ENCODE measurements around the gene PROSER3.
"Not testable (repeated sequence)": the region's sequence is repeated elsewhere in the genome, so short reads cannot be mapped to it uniquely, and the experiment has no call there.

The PROSER3 gene

DNA sequence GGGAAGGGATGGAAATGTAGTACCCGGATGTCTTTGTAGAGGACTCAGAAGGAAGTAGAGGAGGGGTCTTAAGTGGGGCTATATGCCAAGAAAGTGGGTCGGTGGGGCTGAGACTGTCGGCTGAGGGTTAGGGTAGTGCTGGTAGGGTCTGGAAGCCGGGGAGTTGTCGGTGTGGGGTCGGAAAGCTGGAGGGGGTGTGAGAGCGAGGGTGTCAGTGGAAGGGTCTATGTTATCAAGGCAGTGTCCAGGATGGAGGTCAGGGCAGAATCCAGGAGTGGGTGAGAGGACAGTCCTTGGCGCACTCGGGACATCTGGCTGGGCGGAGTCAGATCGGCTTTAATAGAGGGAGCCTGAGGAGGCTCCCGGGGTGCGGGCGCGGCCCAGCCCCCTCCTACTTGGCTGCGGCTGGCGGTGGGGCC is 2.8 kb upstream of the PROSER3 start:
- no peak for DNase-seq (ENCODE audit: low read depth)

DNA sequence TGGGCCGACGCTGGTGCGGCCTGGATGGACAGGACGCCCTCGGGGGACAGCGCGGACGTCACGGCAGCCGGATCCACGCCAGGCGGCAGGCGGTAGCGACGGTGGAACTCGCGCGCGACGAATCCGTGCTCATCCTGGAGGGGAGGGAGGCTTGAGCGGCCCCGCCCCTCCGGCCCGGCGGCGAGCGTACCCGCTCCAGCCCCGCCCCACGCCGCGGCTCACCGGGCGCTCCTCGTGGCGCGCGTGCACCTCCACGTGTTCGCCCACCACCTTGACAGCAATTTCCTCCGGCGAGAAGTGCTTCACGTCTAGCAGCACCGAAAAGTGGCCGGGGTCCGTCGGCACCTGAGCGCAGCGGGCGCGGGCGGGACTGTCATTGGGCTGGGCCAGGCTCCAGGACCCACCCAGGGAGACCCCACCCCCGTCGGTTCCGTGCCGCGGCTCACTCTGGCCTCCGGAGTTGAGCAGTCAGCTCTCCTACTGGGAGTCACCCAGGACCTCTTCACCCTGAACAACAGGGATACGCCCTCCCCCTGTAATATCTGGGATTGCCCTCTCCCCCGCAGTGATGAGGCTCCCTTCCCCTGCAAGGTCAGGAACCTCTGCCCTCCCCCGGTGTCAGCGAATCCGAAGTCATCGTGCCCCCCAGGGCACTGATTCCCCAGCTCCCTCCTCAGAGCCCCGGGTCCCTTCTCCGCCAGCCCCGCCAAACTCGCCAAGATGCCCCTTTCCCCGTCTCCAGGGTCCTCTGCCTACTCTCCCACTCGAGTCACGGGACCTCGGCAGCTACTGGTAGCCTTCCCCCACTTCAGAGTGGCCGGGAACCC is 2.2 kb upstream of the PROSER3 start:
- DNase-seq (ENCODE audit: low read depth), result peak; percentile 57

DNA sequence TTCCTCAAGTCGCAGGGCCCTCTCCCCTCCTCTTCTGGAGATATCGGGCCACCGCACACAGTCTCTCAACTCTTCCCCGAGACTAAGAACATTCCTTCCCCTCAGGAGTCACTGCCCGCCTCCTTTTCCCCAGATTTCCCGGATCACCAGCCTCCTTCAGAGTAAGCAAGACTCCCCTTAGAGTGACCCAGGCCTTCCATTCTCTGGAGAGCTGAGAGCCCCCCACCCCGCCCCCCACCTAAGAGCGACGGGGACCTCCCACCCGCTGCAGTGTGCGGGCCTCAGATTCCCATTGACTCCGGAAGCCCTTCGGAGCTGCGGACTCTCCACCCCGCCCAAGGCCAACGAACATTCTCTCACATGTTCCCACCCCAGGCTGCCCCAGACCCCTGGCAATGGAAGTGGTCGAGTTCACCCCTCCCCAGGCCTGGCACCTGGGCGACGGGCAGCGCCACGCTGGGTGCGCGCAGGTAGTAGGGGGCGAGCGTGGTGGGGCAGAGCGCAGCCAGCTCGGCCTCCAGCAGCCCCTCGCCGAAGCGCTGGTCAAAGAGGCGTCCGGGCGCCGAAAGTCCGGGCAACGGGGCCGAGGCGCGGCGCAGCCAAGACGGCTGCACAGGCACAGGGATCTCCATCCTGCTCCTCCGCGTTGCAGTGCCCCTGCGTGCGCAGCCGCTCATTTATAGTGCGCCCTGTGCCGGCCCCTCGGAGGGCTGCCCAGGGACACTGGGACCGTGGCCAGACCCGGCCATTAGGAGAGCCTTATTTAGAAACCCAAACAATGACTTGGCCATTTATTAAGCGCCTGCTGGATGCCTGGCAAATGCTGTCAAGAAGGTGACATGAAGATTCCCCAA is 1.4 kb upstream of the PROSER3 start, which contains the start of gene HSPB6:
TSS of gene HSPB6 (minus strand) at position 653 of the 854 bp plus-strand sequence. CDS start at position 632, 21 bp downstream.
- DNase-seq (ENCODE audit: low read depth), result no peak

DNA sequence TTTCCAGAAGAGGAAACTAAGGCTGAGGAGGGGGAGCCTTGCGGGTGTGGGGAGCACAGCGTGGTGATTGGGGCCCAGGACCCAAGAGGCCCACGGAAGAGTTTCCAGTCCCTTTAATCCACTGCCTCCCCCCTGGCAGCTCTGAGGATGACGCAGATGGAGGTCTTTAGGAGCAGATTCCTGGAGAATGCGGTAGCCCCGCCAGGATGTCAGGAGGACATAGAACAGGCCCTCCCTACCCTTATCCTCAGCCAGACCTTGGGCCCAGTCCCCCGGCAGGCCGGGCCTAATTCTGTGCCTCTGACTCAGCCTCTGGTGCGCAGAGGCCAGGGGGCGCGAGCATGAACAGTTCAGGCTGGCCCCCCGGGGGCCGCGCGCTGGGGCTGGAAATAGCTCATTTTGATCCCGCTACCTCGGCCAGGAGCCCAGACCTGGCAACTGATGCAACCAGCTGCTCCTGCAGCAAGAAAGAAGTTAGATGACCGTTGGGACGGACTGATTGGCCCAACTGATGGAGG is 686 bp upstream of the PROSER3 start:
- DNase-seq (ENCODE audit: low read depth), result no peak

DNA sequence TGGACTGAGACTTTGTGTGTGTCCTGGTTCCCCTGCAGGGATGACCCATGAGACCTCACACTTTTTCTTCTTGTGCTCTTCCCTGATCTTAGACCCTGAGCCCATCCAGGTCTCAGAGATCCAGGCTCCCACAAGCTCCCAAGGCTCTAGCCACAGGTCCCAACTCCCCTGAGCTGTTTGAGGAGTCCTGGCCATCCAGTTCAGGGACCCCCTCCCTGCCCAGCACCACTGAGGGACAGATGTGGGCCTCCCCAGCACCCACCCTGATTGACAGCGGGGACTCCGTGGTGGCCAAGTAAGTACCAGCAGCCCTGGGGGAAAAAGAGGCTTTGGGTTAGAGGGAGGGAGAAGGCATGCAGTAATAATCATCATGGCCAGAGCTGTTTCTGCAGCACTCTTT is 1.7 kb downstream of the PROSER3 start:
- DNase-seq (ENCODE audit: low read depth), result no peak

DNA sequence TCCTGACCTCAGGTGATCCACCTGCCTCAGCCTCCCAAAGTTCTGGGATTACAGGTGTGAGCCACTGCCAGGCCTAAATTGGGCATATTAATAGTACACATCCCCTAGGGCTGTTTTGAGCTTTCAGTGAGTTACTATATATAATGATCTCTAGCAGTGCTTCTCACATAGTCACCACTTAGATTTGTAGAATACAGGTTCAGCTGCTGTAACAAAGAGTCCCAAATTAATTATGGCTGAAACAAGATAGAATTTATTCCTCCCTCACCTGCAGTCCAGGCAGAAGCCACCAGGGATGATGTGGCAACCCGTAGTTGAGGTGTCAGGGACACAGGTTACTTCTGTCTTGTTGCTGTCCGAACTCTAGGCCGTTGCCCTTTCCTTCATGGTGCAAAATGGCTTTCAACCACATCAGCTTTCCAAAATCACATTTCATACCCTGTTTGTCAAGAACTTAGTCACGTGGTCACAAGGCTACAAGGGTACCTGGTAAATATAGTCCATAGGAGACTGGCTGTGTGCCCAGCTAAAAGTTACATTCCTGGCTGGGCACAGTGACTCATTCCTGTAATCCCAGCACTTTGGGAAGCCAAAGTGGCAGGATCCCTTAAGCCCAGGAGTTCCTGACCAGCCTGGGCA is 2.9 kb downstream of the PROSER3 start:
- DNase-seq (ENCODE audit: low read depth), result no peak

DNA sequence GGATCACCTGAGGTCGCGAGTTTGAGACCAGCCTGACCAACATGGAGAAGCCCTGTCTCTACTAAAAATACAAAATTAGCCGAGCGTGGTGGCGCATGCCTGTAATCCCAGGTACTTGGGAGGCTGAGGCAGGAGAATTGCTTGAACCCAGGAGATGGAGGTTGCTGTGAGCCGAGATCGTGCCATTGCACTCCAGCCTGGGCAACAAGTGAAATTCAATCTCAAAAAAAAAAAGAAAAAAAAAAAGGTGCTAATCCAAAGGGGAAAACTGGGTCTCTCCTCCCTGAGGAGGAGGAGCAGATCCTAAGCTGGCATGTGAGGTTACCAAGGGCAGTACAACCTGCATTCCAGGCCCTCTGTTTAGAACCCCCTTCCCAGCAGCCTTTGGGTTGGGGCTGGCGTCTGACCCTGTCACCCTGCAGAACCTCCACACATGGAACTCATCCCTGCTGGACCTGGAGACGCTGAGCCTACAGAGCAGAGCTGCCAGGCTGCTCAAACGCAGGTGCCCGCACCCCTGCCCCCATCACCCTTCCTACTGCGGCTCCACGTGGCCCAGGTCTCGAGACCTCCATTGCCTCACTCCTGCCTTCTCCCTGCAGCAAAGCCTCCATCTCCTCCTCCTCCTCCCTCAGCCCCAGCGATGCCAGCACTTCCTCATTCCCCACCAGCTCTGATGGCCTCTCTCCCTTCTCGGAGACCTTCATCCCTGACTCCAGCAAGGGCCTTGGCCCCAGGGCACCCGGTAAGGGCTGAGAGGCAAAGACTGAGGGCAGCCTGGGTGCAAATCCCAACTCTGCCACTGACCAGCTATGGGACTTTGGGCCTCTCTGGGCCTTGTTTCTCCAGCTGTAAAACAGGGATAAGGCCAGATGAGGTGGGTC is 6.7 kb downstream of the PROSER3 start:
- DNase-seq (ENCODE audit: low read depth), result no peak

DNA sequence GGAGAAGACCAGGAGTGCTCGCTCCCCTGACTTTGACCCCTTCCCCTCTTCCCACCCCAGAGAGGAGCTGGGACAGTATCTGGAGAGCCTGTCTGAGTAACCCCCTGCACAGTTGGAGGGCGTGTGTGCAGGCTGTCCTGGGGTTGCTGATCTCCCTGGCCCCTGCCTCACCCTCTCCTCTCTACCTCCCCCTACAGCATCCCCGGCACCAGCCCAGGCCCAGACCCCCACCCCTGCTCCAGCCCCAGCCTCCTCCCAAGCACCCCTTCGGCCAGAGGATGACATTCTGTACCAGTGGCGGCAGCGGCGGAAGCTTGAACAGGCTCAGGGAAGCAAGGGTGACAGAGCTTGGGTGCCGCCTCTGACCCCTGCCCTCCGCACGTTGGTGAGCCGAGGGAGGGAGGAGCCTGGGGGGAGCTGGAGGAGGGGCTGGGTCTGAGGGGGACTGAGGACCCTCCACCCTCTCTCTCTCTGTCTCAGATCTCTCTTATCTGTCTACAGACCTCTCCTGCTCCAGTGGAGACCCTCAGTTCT is 8.7 kb downstream of the PROSER3 start:
- DNase-seq (ENCODE audit: low read depth), result no peak

DNA sequence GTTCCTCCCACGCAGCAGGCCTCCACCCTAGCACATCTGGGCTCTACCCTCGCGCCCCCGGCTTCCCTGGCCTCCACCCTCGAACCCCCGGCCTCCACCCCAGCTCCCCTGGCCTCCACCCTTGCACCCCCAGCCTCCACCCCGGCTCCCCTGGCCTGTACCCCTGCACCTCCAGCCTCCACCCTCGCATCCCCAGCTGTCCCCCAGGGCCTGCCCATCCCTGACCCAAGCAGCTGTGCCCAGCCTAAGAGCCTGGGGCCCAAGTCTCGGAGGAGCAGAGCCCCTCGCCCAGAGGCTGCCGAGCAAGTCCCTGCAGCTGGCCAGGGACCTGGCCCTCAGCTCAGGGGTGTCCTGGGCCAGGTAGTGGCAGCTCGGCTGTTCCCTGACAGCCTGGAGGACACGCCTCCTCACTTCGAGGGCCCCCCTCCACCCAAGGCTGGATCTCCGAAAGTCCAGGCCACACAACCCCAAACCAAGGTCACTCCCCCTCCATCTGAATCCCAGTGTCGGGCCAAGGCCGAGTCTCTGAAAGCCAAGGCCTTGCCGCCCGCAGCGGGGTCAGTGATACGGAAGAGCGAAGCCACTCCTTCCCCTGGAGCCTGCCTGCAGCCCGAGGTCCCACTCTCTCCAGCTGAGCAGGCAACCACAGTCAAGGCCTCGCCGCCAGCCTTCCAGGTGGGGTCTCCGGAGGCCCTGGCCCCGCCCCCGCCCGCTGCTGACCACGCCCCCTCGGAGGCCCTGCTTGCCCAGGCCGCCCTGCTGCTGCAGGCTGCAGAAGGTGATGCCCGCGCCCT is 9.5 kb downstream of the PROSER3 start:
- no peak for DNase-seq (ENCODE audit: low read depth)

DNA sequence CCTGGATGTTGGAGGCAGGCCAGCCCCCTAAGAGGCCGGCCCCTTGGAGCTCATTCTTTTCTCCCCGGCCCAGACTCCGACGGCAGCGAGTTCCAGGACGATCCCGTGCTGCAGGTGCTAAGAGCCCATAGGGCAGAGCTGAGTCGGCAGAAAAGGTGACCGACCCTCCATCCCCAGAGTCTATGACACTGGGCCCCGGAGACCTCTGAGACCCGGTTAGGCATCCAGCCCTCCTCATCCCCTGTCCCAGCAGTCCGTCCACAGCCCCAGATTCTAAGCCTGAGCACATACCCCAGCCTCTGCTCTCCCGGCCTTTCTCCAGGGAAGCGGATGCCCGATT is 10.1 kb downstream of the PROSER3 start:
- DNase-seq (ENCODE audit: low read depth), result no peak

DNA sequence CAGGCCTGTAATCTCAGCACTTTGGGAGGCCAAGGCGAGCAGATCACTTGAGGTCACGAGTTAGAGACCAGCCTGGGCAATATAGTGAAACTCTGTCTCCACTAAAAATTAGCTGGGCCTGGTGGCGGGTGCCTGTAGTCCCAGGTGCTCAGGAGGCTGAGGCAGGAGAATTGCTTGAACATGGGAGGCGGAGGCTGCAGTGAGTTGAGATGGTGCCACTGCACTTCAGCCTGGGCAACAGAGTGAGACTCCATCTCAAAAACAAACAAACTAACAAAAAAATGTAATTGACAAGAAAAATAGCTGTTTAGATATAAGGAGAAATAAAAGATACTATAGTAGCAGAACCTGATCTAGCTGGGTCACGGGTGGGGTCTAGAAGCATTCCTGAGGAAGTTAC is 14.4 kb downstream of the PROSER3 start:
- DNase-seq (ENCODE audit: low read depth), result not testable (repeated sequence)

DNA sequence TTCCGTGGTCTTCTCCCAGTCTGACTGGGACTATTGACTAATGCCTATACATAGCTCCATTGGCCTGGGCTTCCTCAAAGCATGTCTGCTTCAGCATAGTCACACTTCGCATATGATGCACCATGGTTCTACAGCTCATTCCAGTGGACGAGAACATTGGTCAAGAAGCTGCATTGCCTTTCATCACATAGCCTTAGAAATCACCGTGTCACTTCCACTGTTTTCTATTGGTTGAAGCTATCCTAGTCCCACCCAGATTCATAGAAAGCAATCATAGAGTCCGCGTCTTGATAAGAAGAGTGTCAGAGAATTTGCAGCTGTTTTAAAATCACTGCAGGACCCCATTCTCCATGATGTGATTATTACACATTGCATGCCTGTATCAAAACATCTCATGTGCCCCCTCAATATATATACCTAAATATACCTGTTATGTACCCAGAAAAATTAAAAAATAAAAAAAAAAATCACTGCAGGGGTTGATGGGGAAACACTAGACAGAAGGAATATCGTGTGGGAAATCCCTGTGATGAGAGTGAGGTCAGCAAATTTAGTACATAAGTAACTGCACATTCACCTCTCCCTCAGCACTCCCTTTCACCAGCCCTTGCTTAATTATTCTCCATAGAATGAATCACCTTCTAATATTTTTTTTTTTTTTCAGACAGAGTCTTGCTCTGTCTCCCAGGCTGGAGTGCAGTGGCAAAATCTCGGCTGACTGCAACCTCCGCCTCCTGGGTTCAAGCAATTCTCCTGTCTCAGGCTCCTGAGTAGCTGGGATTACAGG is 15.2 kb downstream of the PROSER3 start:
- DNase-seq (ENCODE audit: low read depth), result no peak

DNA sequence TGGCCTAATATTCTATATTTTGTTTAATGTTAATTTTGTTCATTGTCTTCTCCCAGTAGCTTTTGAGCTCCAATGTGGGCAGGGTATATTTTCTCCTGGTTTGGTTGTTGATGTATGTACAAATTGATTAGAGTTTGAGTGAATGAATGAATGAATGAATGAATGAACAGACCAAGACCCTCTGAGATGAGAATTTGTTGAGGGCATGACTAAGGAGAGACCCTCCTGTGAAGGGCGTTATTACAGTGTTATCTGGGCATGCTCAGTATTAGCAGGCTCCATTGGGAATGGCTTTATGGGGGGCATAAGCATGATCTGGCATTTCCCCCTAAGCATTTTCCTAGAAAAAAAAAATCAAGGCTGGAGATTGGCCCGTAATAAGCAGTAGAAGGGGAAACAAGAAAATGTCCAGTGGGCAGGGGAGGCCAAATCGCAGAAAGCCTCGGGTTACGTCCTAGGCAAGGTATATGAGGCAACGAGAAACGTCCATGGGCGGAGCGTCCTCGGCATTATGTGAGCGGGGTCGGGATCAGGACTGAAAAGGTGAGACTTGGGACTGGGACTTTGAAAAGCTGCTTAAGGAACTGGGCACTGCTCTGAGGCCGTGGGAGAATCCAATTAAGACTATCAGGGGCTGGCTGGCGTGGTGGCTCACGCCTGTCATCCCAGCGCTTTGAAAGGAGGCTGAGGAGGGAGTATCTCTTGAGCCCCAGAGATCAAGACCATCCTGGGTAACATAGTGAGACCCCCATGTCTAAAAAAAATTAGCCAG is 16.5 kb downstream of the PROSER3 start:
- DNase-seq (ENCODE audit: low read depth), result no peak

DNA sequence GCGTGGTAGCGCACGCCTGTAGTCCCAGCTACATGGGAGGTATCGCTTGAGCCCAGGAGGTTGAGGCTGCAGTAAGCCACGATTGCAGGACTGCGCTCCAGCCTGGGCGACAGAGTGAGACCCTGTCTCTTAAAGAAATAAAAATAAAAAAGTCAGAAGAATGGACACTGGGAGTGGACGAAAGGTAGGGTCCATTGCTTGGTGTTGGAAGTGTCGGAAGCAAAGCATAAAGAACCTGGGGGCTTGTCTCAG is 17.0 kb downstream of the PROSER3 start:
- no peak for DNase-seq (ENCODE audit: low read depth)

DNA sequence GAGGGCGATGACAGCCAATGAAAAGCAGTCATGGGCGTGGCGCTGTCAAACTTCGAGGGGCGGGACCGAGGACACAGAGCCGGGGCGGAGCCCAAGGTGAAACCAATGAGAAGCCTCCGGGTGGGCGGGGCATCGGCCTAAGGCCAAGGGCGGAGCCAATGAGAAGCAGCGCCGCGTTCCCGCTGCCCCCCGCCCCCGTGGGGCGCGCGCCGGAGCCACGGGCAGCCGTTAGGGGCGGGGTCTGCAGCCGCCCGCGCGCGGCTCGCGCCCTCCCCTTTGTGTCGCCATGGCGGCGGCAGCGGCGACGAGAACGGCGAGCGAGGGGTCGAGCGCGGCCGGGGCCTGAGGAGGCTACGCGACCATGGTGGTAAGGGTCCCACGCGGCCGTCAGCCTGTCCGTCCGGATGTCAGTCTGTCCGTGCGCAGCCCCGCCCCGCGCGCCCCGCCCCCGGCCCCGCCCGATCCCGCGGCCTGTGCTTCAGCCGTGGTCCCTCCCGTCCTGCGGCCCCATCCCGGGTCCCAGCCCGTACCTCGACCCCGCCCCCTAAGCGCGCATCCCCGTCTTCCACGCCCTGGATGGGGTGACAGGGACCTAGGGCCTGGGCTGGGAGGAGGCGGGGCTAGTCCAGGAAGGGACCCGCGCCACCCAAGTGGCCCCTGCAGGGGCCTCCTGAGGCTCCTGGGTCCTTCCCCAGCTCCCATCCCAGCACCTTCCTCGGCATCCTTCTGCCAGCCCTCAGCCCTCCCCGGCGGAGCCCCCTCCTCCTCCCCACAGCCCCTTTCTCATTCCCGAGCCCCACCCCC is 17.5 kb downstream of the PROSER3 start, which contains the start of gene ARHGAP33:
TSS of gene ARHGAP33 (plus strand) at position 267 of the 804 bp plus-strand sequence. CDS start at position 362, 95 bp downstream.
- peak; percentile 98 for DNase-seq (ENCODE audit: low read depth)

DNA sequence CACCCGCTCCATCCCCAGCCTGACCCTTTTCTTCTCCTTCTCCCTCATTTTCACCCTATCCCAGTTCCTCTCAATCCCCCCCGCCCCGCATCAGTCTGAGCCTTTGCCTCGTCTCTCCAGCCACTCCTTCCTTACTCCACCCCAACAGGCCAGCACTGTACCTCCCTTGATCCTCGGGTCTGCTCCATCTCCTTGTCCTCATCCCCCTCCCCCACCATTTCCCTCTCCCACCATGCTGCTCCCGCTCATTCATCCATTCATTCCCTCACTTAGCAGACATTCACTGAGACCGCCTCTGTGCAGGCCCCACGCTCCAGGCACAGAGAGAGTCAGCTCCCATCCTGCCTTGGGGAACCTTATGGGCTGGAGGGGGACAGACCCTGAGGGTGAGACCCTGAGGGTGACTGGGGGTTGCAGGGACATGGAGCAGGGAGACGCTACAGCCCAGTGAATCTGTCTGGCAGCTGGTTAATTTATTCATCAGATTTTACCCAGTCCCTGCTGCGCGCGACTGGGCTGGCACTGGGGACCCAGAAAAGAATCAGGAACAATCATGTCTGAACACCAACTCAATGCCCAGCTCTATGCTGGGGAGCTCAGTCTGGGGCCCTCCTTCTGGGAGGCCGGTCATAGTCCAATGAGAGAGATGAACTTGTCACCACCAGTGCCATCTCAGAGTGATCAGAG is 18.3 kb downstream of the PROSER3 start:
- no peak for DNase-seq (ENCODE audit: low read depth)

DNA sequence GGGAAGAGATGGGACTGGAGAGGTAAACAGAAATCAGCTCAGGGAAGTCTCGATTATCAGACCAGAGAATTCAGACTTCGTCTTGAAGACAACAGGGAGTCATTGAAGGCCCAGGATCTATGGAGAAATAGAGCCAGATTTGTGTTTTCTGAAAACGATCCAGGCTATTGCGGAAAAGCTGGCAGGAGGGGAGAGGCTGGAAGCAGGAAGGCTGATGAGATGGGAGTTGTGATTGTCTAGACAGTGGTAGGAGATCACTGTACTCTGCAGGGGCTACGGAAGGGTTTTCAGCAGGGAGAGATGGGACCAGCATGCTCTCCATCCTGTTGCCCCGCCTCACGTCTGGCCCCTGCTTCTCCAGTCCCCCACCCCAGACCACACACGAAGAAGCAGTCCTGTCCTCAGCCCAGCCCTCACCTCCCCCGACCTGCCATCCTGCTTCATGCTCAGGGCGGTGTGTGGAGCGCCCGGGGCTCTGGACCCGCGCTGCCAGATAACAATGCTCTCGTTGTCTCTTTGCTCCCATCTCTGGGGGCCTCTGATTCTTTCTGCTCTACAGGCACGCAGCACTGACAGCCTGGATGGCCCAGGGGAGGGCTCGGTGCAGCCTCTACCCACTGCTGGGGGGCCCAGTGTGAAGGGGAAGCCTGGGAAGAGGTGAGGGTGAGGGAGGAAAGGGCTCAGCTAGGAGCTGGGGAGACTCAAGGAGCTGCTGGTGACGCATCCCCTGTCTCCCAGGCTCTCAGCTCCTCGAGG is 19.3 kb downstream of the PROSER3 start:
- DNase-seq (ENCODE audit: low read depth), result no peak

Data from stimulated activated CD4-positive, alpha-beta T cell treated with anti-CD3 and anti-CD28 coated beads, Interleukin-2, amount 100 ng/mL, for 4 hours (primary cell).